K562 (cell line): Measurements from ENCODE around the gene CLCF1. TPM values are rescaled to one million over a fixed set of nuclear protein-coding genes. Genes with fewer than 3 reads are reported as not detected.

Source experiments
- CREB1 ChIP-seq, 2 experiments: sonication (generic) in 1 of 2; formaldehyde crosslinking in 1 of 2; IDR thresholded peaks; 2 replicates each; pipeline versions ENCODE4 v1.6.1 to v1.8.0; 2012 to 2022; ENCODE audit warnings: inconsistent platforms in 1 of 2, mild to moderate bottlenecking in 1 of 2, missing genetic modification reagents in 1 of 2, moderate library complexity in 1 of 2
- ELK3 ChIP-seq: fragments of 450-650 bp; formaldehyde crosslinking; IDR thresholded peaks from 2 replicates; pipeline ENCODE4 v1.4.0; 2020; ENCODE audit warnings: mild to moderate bottlenecking
- FOXA3 ChIP-seq, 2 experiments: fragments of 450-650 bp in 1 of 2; sonication (generic) in 1 of 2; formaldehyde crosslinking; IDR thresholded peaks in 1 of 2; conservative IDR thresholded peaks in 1 of 2; 2 replicates each; pipeline versions ENCODE4 v1.4.0 to v1.8.0; 2020 to 2022; ENCODE audit warnings: mild to moderate bottlenecking in 2 of 2, missing genetic modification reagents in 1 of 2
- KDM2B ChIP-seq: fragments of 250-450 bp; sonication (Bioruptor Pico); IDR thresholded peaks from 2 replicates; pipeline ENCODE4 v1.8.0; 2021; ENCODE audit warnings: mild to moderate bottlenecking, moderate library complexity
- MGA ChIP-seq: fragments of 450-650 bp; IDR thresholded peaks from 2 replicates; pipeline ENCODE4 v1.6.1; 2016; ENCODE audit warnings: mild to moderate bottlenecking, moderate library complexity
- NR2F6 ChIP-seq: fragments of 450-650 bp; formaldehyde crosslinking; IDR thresholded peaks from 2 replicates; pipeline ENCODE4 v1.4.0; 2020; ENCODE audit warnings: mild to moderate bottlenecking
- SP1 ChIP-seq: sonication (generic); formaldehyde crosslinking; IDR thresholded peaks from 2 replicates; pipeline ENCODE4 v1.8.1; 2022; ENCODE audit warnings: mild to moderate bottlenecking, missing genetic modification reagents
- ZBTB1 ChIP-seq: sonication (generic); formaldehyde crosslinking; IDR thresholded peaks from 2 replicates; pipeline ENCODE4 v1.8.1; 2023; ENCODE audit warnings: missing genetic modification reagents, low read depth, mild to moderate bottlenecking, borderline replicate concordance
- ZNF740 ChIP-seq, 3 experiments: fragments of 200-800 bp in 1 of 3; sonication (Bioruptor generic) in 1 of 3; sonication (generic) in 1 of 3; formaldehyde crosslinking in 1 of 3; IDR thresholded peaks; 2 replicates each; pipeline versions ENCODE4 v1.6.1 to v1.8.0; 2016 to 2022; ENCODE audit warnings: mild to moderate bottlenecking in 2 of 3, missing compliant biosample characterization in 2 of 3, missing genetic modification characterization in 2 of 3, missing genetic modification reagents in 1 of 3
- polyA plus RNA-seq, 8 experiments: library from polyadenylated mRNA; depleted of rRNA in 4 of 8; stranded (reverse) in 5 of 8; unstranded in 3 of 8; fragments of >200 nt; fragmentation: Nextera tagmentation in 2 of 8; fragmentation: Illumina TruSeq in 1 of 8; extraction: Ambion mirVana in 2 of 8; extraction: Trizol in 1 of 8; gene quantifications; 2 replicates each; pipeline versions ENCODE4 v1.2.1 to v1.2.3, GENCODE V29; 2011 to 2014; ENCODE audit warnings: inconsistent platforms in 1 of 8, missing spikeins in 1 of 8
- total RNA-seq, 7 experiments: library from RNA; depleted of rRNA in 6 of 7; stranded (reverse); fragments of >200 nt in 6 of 7; fragmentation: Illumina TruSeq in 2 of 7; extraction: Trizol in 2 of 7; gene quantifications; 2 replicates each; pipeline versions ENCODE4 v1.2.1 to v1.2.3, GENCODE V29; 2011 to 2021; ENCODE audit warnings: low replicate concordance in 1 of 7
- TF ChIP-seq, protein P1 (sequence below): fragments of 450-650 bp; formaldehyde crosslinking; IDR thresholded peaks from 2 replicates; pipeline ENCODE4 v1.4.0; 2020; ENCODE audit warnings: mild to moderate bottlenecking, mixed read lengths

The CLCF1 gene
- total and polyA plus RNA-seq, 9 of the 15 experiments (the other 6 are each of a cell fraction or from before 2014, with no cell fraction given): 0.49 to 5.8 (median 3.0) TPM

DNA sequence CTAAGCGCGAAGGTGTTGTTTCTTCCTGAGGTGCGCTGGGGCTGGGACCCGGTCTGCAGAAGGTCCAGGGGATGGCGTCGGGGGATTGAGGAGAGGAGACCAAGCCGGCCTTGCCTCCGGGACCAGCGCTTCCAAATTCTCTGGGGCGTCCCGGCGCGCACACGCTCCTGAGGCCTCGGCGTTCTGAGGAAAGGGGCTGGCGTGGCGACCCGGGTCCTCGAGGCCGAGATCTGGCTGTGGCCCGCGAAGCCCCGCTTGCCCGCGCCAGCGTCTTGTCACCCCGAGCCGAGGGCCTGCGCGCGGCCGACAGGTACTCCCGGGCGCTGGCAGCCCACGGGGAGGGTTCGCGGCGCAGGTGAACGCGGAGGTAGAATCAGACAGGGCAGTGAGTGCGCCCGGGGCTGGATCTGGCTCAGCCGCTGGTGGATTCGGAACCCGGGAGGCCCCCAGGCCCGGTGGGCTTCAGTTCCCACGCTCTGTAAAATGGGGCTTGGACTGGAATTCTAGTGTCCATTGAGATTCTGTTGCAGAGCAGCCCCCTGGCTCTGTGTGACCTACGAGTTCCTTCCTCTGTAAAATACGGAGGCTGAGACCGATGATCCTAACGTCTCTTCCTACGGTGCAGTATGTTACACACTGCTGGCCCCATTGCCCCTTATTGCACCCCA is 55.4 kb downstream of the CLCF1 start (continued):
- no peak for TF ChIP-seq ELK3 (CRISPR knock-in tag)
- peak; percentile 75 for TF ChIP-seq MGA
- TF ChIP-seq ZNF740 (CRISPR knock-in tag; IDR thresholded peaks at IDR 0.05): no peak
- no peak for TF ChIP-seq ZNF740 (tag; IDR thresholded peaks at IDR 0.05)
- no peak for TF ChIP-seq FOXA3 (CRISPR knock-in tag; conservative IDR thresholded peaks at IDR 0.05 in 1 of 2, IDR thresholded peaks at IDR 0.05 in 1 of 2)
- TF ChIP-seq ZBTB1 (CRISPR knock-in tag): no peak
- 0 out of 2 replicates have a peak, but pooled peaks have one; percentile 41 for TF ChIP-seq KDM2B (CRISPR knock-in tag)
- TF ChIP-seq NR2F6: no peak
- no peak for TF ChIP-seq CREB1 (IDR thresholded peaks at IDR 0.05)
- no peak for TF ChIP-seq CREB1 (CRISPR knock-in tag; IDR thresholded peaks at IDR 0.05)
- no peak; the same call in 1 of the 2 replicates for TF ChIP-seq SP1 (CRISPR knock-in tag)
- TF ChIP-seq, protein P1, sequence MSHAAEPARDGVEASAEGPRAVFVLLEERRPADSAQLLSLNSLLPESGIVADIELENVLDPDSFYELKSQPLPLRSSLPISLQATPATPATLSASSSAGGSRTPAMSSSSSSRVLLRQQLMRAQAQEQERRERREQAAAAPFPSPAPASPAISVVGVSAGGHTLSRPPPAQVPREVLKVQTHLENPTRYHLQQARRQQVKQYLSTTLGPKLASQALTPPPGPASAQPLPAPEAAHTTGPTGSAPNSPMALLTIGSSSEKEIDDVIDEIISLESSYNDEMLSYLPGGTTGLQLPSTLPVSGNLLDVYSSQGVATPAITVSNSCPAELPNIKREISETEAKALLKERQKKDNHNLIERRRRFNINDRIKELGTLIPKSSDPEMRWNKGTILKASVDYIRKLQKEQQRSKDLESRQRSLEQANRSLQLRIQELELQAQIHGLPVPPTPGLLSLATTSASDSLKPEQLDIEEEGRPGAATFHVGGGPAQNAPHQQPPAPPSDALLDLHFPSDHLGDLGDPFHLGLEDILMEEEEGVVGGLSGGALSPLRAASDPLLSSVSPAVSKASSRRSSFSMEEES (CRISPR knock-in tag): no peak
